GDM1 (cell line): ENCODE measurements around the gene SLC4A5.

Experiments used
- DNase-seq: peaks from one replicate; lab custom pipeline; 2025; lab: John Stamatoyannopoulos, UW

Gene SLC4A5

GRCh38 chr2:74314107-74314506, 29.1 kb downstream of the SLC4A5 start:
- DNase-seq, result no peak

DNA sequence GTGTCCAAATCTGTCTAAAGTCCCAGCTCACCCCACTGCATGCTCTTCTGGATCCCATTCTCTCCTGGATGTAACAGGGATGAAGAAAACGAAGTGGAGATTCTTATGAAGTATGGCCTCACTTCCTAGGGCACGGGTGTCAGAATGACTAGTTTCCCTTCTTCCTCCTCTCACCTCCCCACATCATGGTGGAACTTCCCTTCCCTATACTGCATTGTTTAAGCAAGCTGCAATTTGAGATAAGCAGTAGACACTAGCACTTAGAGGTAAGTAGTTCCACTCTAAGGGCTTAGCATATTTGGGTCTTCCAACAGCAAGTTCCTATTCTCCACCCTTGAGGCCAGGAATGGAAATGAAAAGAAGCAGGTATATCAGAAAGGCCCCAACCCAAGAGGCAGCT, 29.7 kb downstream of the SLC4A5 start:
- no peak for DNase-seq

- DNase-seq, result no peak
Observed at GRCh38 chr2:74312913-74313312, 30.3 kb downstream of the SLC4A5 start.

DNA sequence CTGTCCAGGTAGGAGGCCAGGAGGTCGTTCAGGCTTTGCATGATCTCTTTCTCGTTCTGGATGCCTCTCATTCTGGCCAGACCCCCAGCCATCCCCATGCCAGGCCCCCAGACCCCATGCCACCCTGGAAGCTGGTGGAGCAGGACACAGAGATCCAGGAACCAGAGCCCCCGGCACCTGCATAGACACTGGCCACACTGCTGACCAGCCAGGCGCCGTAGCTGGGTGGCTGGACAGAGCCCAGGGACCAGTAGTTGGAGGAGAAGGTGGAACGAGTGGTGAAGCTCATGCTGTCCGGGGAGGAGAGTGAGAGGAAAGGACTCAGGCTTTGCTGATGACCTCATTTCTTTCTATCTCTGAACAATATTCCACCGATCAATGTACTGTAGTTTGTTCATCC, 35.5 kb downstream of the SLC4A5 start:
- DNase-seq, result no peak

DNA sequence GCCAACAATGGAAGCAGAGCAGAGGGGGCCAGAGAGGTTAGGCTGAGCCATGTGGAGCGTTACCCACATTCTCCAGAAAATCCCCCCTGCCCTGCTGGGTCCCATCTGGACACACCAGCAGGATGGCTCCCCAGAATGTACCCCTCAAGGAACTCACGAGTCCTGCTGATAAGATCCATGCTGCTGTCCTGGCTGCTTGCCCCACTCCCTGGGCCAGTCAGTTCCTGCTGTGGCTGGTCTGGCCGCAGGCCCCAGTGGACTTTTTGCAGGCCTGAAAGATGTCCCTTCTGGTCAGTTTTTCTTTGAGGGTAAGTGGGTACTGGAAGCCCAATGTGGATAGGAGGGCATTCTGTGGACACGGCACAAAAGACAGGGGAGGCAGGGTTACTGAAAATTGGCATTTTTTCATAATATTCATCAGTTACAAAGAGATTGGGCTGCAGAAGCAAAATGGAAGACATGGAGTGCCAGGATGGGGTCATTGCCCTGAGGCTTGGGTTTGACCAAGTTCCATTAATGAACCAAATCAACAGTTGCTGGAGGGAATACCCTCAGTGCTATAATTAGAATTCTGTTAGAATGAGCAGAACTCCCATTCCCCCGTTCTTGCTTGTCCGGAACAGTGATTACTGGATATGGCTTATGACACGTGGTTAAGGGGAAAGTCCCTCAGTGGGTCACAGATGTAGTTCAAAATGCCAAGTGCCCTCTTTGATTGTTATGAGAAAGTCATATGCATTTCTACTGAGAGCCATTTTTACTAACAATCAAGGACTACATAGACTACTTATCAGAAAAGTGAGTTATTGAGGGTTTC, 38.7 kb downstream of the SLC4A5 start:
- no peak for DNase-seq

- DNase-seq, result no peak
Observed at GRCh38 chr2:74302865-74303264, 40.4 kb downstream of the SLC4A5 start.

- no peak for DNase-seq
Observed at GRCh38 chr2:74301262-74301661, 42.0 kb downstream of the SLC4A5 start.

- DNase-seq, result no peak
Observed at GRCh38 chr2:74300506-74300905, 42.7 kb downstream of the SLC4A5 start.

GRCh38 chr2:74297950-74298349, 45.3 kb downstream of the SLC4A5 start:
- DNase-seq, result no peak

- DNase-seq, result no peak
Observed at GRCh38 chr2:74297391-74297790, 45.8 kb downstream of the SLC4A5 start.

DNA sequence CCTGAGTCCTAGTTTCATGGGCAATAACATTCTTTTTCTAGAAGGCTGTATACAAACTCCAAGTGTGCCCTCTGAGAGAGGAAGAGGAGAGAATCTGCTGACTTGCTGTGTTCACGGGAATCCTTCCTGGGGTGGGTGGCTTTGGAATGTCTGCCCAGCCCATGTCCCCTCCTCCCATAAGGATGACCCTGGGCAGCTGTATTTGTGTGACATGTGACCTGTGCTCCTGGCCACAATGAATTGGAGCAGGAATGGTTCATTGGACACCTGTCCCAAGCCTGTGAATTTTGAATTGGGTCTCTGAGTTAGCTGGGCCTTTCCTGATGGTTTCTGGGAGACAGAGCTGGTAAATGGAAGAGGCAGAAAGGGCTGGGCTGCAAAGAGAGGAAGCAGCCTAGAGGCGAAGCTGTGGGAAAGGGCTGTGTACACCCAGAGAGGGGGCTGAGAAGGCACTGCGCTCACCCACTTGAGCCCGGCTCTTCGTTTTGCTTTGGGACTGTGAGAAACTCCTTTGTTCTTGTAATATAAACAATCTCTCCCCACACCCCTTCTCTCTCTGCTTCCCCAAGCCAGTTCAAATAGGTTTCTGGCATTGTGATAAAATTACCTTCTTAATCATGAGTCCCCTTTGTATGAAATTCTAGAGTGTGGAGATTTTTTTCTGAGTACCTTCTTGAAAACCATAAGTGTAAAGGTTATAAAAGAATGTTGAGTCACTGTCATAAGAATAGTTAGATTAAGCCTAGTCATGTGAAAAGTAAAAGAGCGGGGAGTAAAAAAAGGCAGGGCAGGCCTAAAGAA, 49.8 kb downstream of the SLC4A5 start:
- DNase-seq, result no peak

DNA sequence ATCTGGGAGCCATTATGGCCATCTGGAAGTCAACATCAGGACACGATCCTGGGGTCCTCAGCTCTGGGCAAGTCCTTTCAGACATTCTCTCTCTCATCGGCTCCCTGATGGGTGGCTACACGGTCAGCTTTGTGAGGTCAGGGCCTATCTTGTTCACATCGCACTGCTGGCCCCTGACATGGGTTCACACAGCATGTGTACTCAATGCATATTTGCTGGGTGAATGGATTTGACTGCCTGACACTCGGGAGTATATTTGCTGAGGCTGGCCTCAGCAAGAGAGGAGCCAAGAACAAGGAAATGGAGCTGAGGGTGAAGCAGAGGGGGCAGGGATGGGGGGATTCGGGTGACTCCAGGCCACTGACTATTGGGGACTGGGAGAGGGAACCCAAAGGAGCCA, 50.5 kb downstream of the SLC4A5 start:
- no peak for DNase-seq

GRCh38 chr2:74291886-74292621, 51.2 kb downstream of the SLC4A5 start:
- DNase-seq, result no peak

DNA sequence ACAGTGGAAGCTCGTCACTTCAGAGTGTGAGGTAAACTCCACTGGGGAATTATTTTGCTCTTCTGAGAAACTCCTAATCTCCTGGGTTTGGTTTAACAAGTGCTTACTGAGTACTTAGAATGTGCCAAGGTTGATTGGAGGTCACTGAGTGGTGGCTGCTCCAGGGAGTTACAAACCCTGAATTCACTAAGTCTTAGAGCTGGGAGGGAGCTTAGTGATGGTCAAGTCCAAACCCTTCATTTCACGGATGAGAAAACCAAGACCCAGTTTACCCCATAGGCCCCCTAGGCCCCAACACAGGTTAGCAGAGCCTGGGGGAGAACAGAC, 52.0 kb downstream of the SLC4A5 start:
- no peak for DNase-seq

DNA sequence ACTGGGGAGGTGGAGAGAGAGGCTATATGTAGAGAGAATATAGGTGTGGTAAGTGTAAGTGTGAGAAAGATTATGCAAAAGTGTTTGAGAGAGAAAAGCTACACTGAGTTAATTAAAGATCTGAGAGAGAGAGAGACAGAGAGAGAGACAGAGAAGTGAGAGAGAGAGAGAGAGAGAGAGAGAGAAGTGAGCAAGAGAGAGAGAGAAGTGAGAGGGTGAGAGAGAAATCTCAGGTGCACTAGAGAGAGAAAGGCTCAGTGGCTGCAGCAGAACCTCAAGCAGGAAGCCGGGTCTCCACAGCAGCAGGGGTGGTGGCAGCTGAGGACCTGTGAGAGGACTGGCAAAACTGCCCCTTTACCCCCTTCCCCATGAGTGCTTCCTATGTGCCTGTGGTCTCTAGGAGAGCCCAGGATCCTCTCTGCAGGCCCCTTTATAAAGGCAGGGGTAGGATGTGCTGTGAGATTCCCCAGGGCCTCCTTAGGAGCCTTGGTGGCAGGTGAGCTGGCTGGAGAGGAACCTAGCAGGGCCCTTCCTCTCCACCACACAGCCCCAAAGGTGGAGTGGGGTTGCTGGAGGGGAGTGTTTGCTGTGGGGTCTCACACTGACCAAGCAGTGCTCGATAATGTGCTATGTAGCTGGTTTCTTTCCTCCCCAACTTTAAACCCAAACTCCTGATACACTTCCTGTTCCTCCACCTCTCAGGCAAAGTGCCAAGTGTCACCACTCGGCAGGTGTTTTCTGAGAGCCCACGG, 52.6 kb downstream of the SLC4A5 start:
- DNase-seq, result no peak

DNA sequence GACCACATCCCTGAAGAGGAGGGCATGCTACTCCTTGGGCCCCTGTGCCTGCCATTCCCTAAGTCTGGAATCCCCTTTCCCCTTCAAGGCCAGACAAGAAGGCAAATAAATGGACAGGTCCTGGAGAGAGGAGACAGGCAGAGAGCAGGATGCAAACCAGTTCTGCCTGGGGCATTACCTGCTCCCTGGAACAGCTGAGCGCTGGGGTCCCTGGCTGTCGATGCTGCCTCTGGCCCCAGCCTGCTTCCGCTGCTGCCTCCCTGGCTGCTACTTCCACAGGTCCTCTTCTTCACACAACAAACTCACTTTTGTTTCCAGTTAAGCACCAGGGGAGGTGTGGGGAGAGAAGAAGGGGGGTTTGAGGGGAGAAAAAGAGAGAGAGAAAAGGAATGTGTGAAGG, 53.1 kb downstream of the SLC4A5 start:
- DNase-seq, result no peak

DNA sequence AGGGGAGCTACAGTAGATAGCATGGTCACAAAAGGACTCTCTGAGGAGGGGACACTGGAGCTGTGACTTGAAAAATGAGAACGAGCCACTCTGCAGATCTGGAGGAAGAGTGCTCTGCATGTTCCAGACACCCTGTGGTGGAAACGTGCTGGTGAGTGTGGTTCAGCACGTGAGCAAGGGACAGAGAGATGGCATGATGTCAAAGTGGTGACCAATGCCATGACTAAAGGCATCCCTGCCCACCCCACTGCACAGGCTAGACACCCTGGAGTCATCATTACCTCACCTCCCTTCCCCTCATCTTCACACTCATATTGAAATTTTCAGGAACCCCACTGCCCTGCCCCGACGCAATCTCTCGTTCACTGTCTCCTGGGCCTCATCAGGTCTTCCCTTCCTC, 56.5 kb downstream of the SLC4A5 start:
- no peak for DNase-seq

DNA sequence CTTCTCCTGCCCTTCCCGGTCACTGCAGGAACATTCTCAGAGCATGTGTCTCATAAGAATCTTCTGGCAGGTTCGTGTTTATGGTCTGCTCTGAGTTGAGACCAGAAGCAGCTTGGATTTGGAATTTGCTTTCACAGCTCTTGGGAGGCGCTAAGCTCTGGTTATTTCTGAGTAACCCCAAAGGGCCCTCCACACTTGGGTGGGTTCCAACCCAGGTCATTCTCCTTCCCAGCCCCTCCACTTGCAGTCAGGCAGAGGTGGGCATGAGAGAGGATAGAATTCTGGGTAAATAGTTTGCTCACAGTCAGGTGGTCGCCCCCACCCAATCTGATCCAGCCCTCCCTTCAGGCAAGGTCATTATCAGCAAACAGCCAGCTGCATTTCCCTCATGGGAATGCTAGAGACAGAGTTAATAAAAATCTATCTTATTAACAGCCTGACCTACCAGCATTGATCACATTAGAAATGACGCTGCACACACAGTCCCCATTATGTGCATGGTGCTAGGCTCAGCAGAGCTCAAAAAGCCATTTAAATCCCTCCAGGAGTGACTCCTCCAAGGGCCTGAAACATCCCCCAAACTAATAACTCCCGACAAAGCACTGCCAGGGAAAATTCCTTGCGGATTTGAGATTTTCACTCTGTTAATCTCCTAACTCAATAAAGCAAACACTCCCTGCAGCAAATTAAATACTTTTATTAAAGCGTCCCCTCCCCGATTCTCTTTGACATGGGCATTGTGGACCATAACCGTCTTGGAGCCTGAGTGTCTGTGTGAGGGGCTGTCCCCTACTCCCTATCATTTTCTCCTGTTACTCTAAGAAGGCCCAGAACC, 61.9 kb downstream of the SLC4A5 start:
- no peak for DNase-seq

DNA sequence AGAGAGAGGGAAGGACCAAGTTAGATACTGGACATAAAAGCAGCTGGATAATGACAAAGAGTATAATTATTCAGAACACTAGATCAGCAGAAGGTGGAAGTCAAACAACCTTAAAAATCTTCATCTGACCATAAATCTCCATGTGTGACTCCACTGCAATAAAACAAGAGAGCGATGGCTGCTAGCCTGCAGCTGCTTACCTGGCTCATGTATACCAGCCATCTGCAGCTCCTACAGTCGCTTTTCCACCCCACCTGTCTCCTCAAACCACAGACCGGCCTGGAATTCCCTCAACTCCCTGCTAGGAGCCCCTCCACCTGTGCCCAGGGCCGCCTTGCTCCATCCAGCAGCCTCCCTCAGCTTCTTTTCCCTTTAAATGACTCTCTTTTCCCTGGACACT, 64.5 kb downstream of the SLC4A5 start:
- no peak for DNase-seq

- no peak for DNase-seq
Observed at GRCh38 chr2:74278176-74278575, 65.0 kb downstream of the SLC4A5 start.

GRCh38 chr2:74275228-74275627, 68.0 kb downstream of the SLC4A5 start:
- DNase-seq, result no peak
